SH-SY5Y (cell line): ENCODE results near the gene ZBTB47.

Experiments
- GATA2 ChIP-seq: IDR thresholded peaks from 2 replicates; pipeline ENCODE4 v1.6.1; 2011; ENCODE audit warnings: mild to moderate bottlenecking, low read depth, low read length
- GATA3 ChIP-seq: IDR thresholded peaks from 2 replicates; pipeline ENCODE4 v1.6.1; 2011; ENCODE audit warnings: low read depth, mild to moderate bottlenecking, low read length, moderate library complexity

GRCh38 chr3:42706721-42707619, 53.5 kb downstream of the ZBTB47 start:
- TF ChIP-seq GATA3 (no peak), GATA2 (no peak)
